GM12878 (cell line): ENCODE data around the gene CENPX. TPM values are rescaled to one million over a fixed set of nuclear protein-coding genes. Genes with fewer than 3 reads are reported as not detected.

Experiments used
- ATAC-seq: fragments of 200-7000 bp; cut with Tn5 transposase; 3 replicates; pipeline ENCODE4 v1.9.1; 2020; ENCODE audit warnings: mild to moderate bottlenecking, moderate library complexity
- BruUV-seq: library from RNA; stranded (reverse); fragments of 400-500 nt; replicated peaks from 2 replicates; lab custom pipeline; 2021; lab: Mats Ljungman, UMichigan
- CTCF ChIA-PET: fragments of 300-600 bp; sonication (Branson Sonifier 250); formaldehyde crosslinking; extraction: SDS; loops from one replicate; lab custom pipeline; 2021; ENCODE audit warnings: inconsistent platforms; lab: Yijun Ruan, JAX
- POLR2A ChIA-PET: fragments of 350-600 bp; formaldehyde crosslinking; extraction: SDS; loops from one replicate; lab custom pipeline; 2021; ENCODE audit warnings: inconsistent platforms; lab: Charles Lee
- RAD21 ChIA-PET: fragments of 300-600 bp; sonication (Branson Sonifier 250); formaldehyde crosslinking; loops from one replicate; lab custom pipeline; 2023; ENCODE audit warnings: antibody characterized with exemption; ENCODE audit not compliant: unreplicated experiment; lab: Charles Lee
- SMC1A ChIA-PET: fragments of 300-600 bp; sonication (Branson Sonifier 250); formaldehyde crosslinking; loops from one replicate; lab custom pipeline; 2023; ENCODE audit not compliant: unreplicated experiment, uncharacterized antibody; lab: Charles Lee
- DNase-seq: peaks from one replicate; pipeline ENCODE4 v3.0.0-alpha.2; 2011; ENCODE audit warnings: low read depth, low spot score
- FAIRE-seq: peaks from 3 replicates; lab custom pipeline; 2011; peaks lifted over from hg19 to GRCh38; lab: Jason Lieb, UNC
- H2AFZ ChIP-seq: 2 replicates; pipeline ENCODE4 v1.6.0; 2011; ENCODE audit warnings: low read depth, low read length, control low read depth; ENCODE audit not compliant: control insufficient read depth
- H3K27ac ChIP-seq: 2 replicates; pipeline ENCODE4 v1.5.1; 2011; ENCODE audit warnings: control low read depth; ENCODE audit not compliant: control insufficient read depth, insufficient read depth
- H3K27me3 ChIP-seq, 2 experiments: replicated peaks in 1 of 2; 2 replicates each; pipeline versions ENCODE4 v1.6.0 to v1.6.1; 2011; ENCODE audit warnings: low read length in 1 of 2; ENCODE audit not compliant: control insufficient read depth in 2 of 2, insufficient read depth in 2 of 2
- H3K36me3 ChIP-seq, 2 experiments: 2 replicates each; pipeline ENCODE4 v1.5.1; 2011; ENCODE audit warnings: low read length in 1 of 2; ENCODE audit not compliant: control insufficient read depth in 2 of 2, insufficient read depth in 2 of 2
- H3K4me1 ChIP-seq: 2 replicates; pipeline ENCODE4 v1.6.1; 2011; ENCODE audit warnings: mild to moderate bottlenecking, low read length, moderate library complexity, mixed read lengths; ENCODE audit not compliant: control insufficient read depth, insufficient read depth
- H3K4me2 ChIP-seq: 2 replicates; pipeline ENCODE4 v1.6.0; 2011; ENCODE audit warnings: control low read depth; ENCODE audit not compliant: control insufficient read depth, insufficient read depth
- H3K4me3 ChIP-seq: fragments of 200-600 bp; sonication (generic); 2 replicates; pipeline ENCODE4 v1.5.1; 2016
- H3K79me2 ChIP-seq: 2 replicates; pipeline ENCODE4 v1.6.0; 2011; ENCODE audit warnings: low read length; ENCODE audit not compliant: control insufficient read depth, insufficient read depth
- H3K9ac ChIP-seq: 2 replicates; pipeline ENCODE4 v1.8.0; 2011; ENCODE audit warnings: low read length, control low read depth, mixed read lengths; ENCODE audit not compliant: control insufficient read depth, insufficient read depth
- H3K9me3 ChIP-seq: replicated peaks from 3 replicates; pipeline ENCODE4 v1.5.1; 2011; ENCODE audit warnings: mild to moderate bottlenecking, low read length; ENCODE audit not compliant: control insufficient read depth, insufficient read depth
- H4K20me1 ChIP-seq: 2 replicates; pipeline ENCODE4 v1.6.0; 2011; ENCODE audit not compliant: control insufficient read depth, insufficient read depth
- ATF7 ChIP-seq: fragments of 450-650 bp; IDR thresholded peaks from 2 replicates; pipeline ENCODE4 v1.6.1; 2016; ENCODE audit warnings: low read depth, mild to moderate bottlenecking
- BACH1 ChIP-seq: fragments of 450-650 bp; IDR thresholded peaks from 2 replicates; pipeline ENCODE4 v1.6.1; 2017; ENCODE audit warnings: mild to moderate bottlenecking, borderline replicate concordance
- POLR2A ChIP-seq: IDR thresholded peaks from 2 replicates; pipeline ENCODE4 v1.6.1; 2011; ENCODE audit warnings: low read depth, mild to moderate bottlenecking, low read length
- POLR2AphosphoS2 ChIP-seq: IDR thresholded peaks from 2 replicates; pipeline ENCODE4 v1.6.1; 2011; ENCODE audit warnings: low read depth, mild to moderate bottlenecking, low read length, improper control_type of control experiment, moderate library complexity
- SUPT20H ChIP-seq: IDR thresholded peaks from 2 replicates; pipeline ENCODE4 v1.6.1; 2011; ENCODE audit warnings: low read depth, mild to moderate bottlenecking, low read length, moderate library complexity, borderline replicate concordance; ENCODE audit not compliant: control insufficient read depth
- WGBS: methylation state at CpG from one replicate; pipeline ENCODE4 v1.1.6; 2016; ENCODE audit warnings: low lambda C conversion rate; ENCODE audit not compliant: insufficient replicate concordance, insufficient coverage; ENCODE audit errors: missing lambda C conversion rate; 5-methylcytosine and 5-hydroxymethylcytosine counted together
- in situ Hi-C: fragments of 300-500 bp; cut with MboI; formaldehyde crosslinking; loops from 9 replicates; pipeline ENCODE4 v1.14.3; 2018; ENCODE audit warnings: mixed read lengths
- intact Hi-C: fragments of 100-400 bp; cut with micrococcal nuclease; formaldehyde crosslinking; loops from one replicate; pipeline ENCODE4 v1.14.2; 2022; ENCODE audit not compliant: unreplicated experiment
- polyA plus RNA-seq, 11 experiments: library from polyadenylated mRNA; depleted of rRNA in 4 of 11; unstranded in 6 of 11; stranded (reverse) in 5 of 11; fragments of >200 nt; fragmentation: Nextera tagmentation in 4 of 11; fragmentation: Illumina TruSeq in 1 of 11; extraction: Ambion mirVana in 4 of 11; extraction: Trizol in 1 of 11; gene quantifications; 1 replicate in 1 of 11; 2 replicates in 10 of 11; pipeline versions ENCODE4 v1.2.1 to v1.2.3, GENCODE V29; 2011 to 2016; ENCODE audit warnings: inconsistent platforms in 2 of 11, missing spikeins in 2 of 11, low read depth in 1 of 11
- total RNA-seq, 4 experiments: library from RNA; depleted of rRNA in 3 of 4; stranded (reverse); fragments of >200 nt in 3 of 4; fragmentation: Illumina TruSeq in 1 of 4; extraction: Trizol in 1 of 4; gene quantifications; 2 replicates each; pipeline versions ENCODE4 v1.2.1 to v1.2.3, GENCODE V29; 2013 to 2021
- TF ChIP-seq, protein P1 (sequence below): IDR thresholded peaks from 2 replicates; pipeline ENCODE4 v1.6.1; 2011; ENCODE audit warnings: mild to moderate bottlenecking, low read depth, low read length, moderate library complexity; ENCODE audit not compliant: insufficient replicate concordance

Gene CENPX
- total and polyA plus RNA-seq, 10 of the 15 experiments (the other 5 are each of a cell fraction or from before 2014, with no cell fraction given), result 11.7 to 182 (median 71.9) TPM

DNA sequence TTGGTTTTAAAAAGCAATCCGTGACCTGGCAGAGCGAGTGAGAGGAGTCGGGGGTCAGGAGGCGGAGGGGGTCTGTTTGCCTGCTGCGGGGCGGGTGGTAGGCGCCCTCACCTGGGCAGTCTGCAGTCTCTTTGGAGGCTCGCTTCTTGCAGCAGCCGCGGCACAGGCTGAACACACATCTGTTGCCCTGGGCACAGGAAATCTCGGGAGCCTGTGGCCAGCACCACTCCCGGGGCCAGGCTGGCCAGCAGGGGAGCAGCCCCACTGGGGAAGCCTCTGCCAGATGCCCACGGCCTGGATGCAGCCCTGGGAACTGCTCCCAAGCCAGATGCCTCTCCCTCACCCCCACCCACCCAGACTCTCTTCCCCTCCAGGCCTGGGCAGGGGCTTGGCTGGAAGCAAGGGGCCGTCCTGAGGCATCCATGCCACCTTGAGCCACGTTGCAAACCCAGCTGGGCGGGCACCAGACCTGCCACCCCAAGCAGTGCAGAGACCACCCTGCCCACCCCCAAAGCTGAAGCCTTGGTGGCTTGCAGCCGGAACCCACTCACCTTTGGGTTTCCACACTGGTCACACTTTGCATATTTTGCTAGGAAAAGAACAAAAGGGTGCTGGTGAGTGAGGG, 35.7 kb upstream of the CENPX start:
- no peak overlapping the region for H3K4me3 ChIP-seq
- 76% methylated on average over 17 of the region's 17 CpGs for WGBS
- no peaks in the 10 kb centered on the region for H3K9me3 ChIP-seq
- no peak for FAIRE-seq
- intact Hi-C loops (no loop called here), in situ Hi-C loops (no loop called here)
- no TSS peak for BruUV-seq
- H4K20me1 ChIP-seq, result no peaks in the 10 kb centered on the region
- DNase-seq, result no peak
- H3K36me3 ChIP-seq, result peaks cover 3 to 36% of the 10 kb centered on the region in 2 experiments
- H3K27ac ChIP-seq, result no peak overlapping the region
- ChIA-PET SMC1A (no interaction called here), CTCF (no interaction called here), POLR2A (no interaction called here), RAD21 (no interaction called here)
- no peak overlapping the region for H3K9ac ChIP-seq
- peaks cover under 1% of the 10 kb centered on the region; the same call in 1 of the 2 replicates for H3K79me2 ChIP-seq
- H3K4me2 ChIP-seq, result no peak overlapping the region
- H3K4me1 ChIP-seq, result peaks cover under 1% of the 10 kb centered on the region; the same call in 1 of the 2 replicates
- ATAC-seq, result no peak
- no peaks in the 10 kb centered on the region for H3K27me3 ChIP-seq
- no peak overlapping the region for H2AFZ ChIP-seq
- TF ChIP-seq POLR2AphosphoS2, result no peak
- TF ChIP-seq, protein P1, sequence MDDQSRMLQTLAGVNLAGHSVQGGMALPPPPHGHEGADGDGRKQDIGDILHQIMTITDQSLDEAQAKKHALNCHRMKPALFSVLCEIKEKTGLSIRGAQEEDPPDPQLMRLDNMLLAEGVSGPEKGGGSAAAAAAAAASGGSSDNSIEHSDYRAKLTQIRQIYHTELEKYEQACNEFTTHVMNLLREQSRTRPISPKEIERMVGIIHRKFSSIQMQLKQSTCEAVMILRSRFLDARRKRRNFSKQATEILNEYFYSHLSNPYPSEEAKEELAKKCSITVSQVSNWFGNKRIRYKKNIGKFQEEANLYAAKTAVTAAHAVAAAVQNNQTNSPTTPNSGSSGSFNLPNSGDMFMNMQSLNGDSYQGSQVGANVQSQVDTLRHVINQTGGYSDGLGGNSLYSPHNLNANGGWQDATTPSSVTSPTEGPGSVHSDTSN, result no peak
- no peak for TF ChIP-seq BACH1
- TF ChIP-seq POLR2A, result 0 out of 2 replicates have a peak, but pooled peaks have one; percentile 4
- no peak for TF ChIP-seq SUPT20H
- TF ChIP-seq ATF7, result no peak
